HG02759 (cell line): ENCODE measurements around the gene NUP62.
A peak's percentile ranks its signal among the peaks of the same experiment; 100 is the strongest.

Experiments
- ATAC-seq: cut with Tn5 transposase; IDR thresholded peaks from one replicate; pipeline ENCODE4 v1.9.1; 2021; ENCODE audit warnings: mild to moderate bottlenecking, moderate library complexity; ENCODE audit not compliant: unreplicated experiment

NUP62 gene

GRCh38 chr19:49906879-49907564 is 22.3 kb downstream of the NUP62 start:
- ATAC-seq = peak; percentile 47

- no peak for ATAC-seq
Observed at GRCh38 chr19:49904136-49904535, 25.2 kb downstream of the NUP62 start.

- peak; percentile 66 for ATAC-seq
Observed at GRCh38 chr19:49896863-49897621, 32.3 kb downstream of the NUP62 start, which contains the start of gene IL4I1. IL4I1 (minus strand) TSS chr19:49896887; CDS start chr19:49896160, 727 bp downstream.

- ATAC-seq = no peak
Observed at GRCh38 chr19:49895566-49896297, 33.6 kb downstream of the NUP62 start.

- no peak for ATAC-seq
Observed at GRCh38 chr19:49894879-49895565, 34.3 kb downstream of the NUP62 start.

GRCh38 chr19:49894011-49894664 is 35.2 kb downstream of the NUP62 start:
- no peak for ATAC-seq

- ATAC-seq = no peak
Observed at GRCh38 chr19:49892716-49893115, 36.6 kb downstream of the NUP62 start.

GRCh38 chr19:49891393-49891792 is 37.9 kb downstream of the NUP62 start:
- ATAC-seq = no peak

GRCh38 chr19:49890349-49891311 is 38.7 kb downstream of the NUP62 start:
- ATAC-seq = no peak

GRCh38 chr19:49889687-49890348 is 39.5 kb downstream of the NUP62 start:
- no peak for ATAC-seq

- ATAC-seq = no peak
Observed at GRCh38 chr19:49889038-49889686, 40.1 kb downstream of the NUP62 start.

GRCh38 chr19:49888510-49888824 is 40.8 kb downstream of the NUP62 start:
- no peak for ATAC-seq

GRCh38 chr19:49887665-49888509 is 41.4 kb downstream of the NUP62 start:
- no peak for ATAC-seq

GRCh38 chr19:49887037-49887664 is 42.2 kb downstream of the NUP62 start:
- ATAC-seq = no peak

GRCh38 chr19:49884760-49885159 is 44.5 kb downstream of the NUP62 start:
- no peak for ATAC-seq

GRCh38 chr19:49884109-49884508 is 45.2 kb downstream of the NUP62 start:
- no peak for ATAC-seq

GRCh38 chr19:49883094-49883493 is 46.2 kb downstream of the NUP62 start:
- ATAC-seq = no peak
